ENCODE data around the gene SCGB1D4. TPM values are rescaled to one million over a fixed set of nuclear protein-coding genes. Genes with fewer than 3 reads are reported as not detected.
"Not testable (repeated sequence)": the region's sequence is repeated elsewhere in the genome, so short reads cannot be mapped to it uniquely, and the experiment has no call there.

Gene SCGB1D4
- polyA plus RNA-seq, 3 donors = not detected

DNA sequence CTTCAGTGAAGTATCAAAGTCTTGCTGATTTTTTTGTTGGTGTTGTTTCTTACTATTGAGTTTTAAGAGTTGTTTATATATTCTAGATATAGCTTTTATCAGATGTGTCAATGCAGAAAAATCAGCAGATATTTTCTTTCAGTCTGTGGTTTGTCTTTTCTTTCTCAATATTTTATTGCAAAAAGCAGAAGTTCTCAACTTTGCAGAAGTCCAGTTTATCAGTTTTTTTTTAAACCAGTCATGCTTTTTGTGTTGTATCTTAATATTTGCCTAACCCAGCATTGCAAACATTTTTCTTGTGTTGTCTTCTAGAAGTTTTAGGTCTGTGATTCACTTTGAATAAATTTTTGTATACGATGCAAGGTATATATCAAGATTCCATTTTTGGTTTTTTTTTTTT lies 45.3 kb upstream of the SCGB1D4 start:
- peaks cover 2 to 15% of the 10 kb centered on the region in 2 donors for H3K36me3 Mint-ChIP-seq
- Histone ChIP-seq H3K9me3 (replicated peaks in 1 of 2; ENCODE audit: control insufficient read depth in 1 of 2, insufficient read depth in 1 of 2, low read length in 2 of 2) (no peaks in the 10 kb centered on the region), H3K79me2 (ENCODE audit: insufficient read depth, low read length) (peaks cover 79% of the 10 kb centered on the region), H3K4me2 (replicated peaks; ENCODE audit: extremely low read depth, low read length, poor library complexity, severe bottlenecking) (peak overlapping the region; percentile 64), H3K36me3 (replicated peaks in 1 of 2; ENCODE audit: control insufficient read depth in 1 of 2, insufficient read depth in 2 of 2, low read length in 2 of 2) (no peaks in the 10 kb centered on the region), H3K4me1 (ENCODE audit: control insufficient read depth in 1 of 2, insufficient read depth in 2 of 2, low read length in 2 of 2) (peaks cover 44 to 50% of the 10 kb centered on the region in 2 donors), H3K4me3 (replicated peaks in 1 of 3; ENCODE audit: low read depth in 2 of 3, low read length in 3 of 3) (peak overlapping the region; percentile 16 to 70 (median 25)), H3K27me3 (ENCODE audit: control insufficient read depth in 2 of 2, insufficient read depth in 2 of 2, low read length in 2 of 2) (no peaks in the 10 kb centered on the region), H4K20me1 (ENCODE audit: insufficient read depth, low read length) (no peaks in the 10 kb centered on the region), H2AFZ (ENCODE audit: insufficient read depth, low read depth, low read length, poor library complexity, severe bottlenecking) (no peak overlapping the region), H3K9ac (ENCODE audit: insufficient read depth, low read length, poor library complexity, severe bottlenecking) (peak overlapping the region; percentile 35), H3K27ac (ENCODE audit: low read depth in 1 of 2, low read length in 2 of 2) (peak overlapping the region; percentile 84 to 87)
- H3K9me3 Mint-ChIP-seq = no peaks in the 10 kb centered on the region
- H3K27me3 Mint-ChIP-seq (ENCODE audit: low read depth in 3 of 3) = peaks cover 0 to 2% (median 2%) of the 10 kb centered on the region in 3 donors
- H3K4me1 Mint-ChIP-seq = peaks cover 62% of the 10 kb centered on the region
- intact Hi-C loops (cut with micrococcal nuclease) = no loop called here
- TF ChIP-seq, protein P1, sequence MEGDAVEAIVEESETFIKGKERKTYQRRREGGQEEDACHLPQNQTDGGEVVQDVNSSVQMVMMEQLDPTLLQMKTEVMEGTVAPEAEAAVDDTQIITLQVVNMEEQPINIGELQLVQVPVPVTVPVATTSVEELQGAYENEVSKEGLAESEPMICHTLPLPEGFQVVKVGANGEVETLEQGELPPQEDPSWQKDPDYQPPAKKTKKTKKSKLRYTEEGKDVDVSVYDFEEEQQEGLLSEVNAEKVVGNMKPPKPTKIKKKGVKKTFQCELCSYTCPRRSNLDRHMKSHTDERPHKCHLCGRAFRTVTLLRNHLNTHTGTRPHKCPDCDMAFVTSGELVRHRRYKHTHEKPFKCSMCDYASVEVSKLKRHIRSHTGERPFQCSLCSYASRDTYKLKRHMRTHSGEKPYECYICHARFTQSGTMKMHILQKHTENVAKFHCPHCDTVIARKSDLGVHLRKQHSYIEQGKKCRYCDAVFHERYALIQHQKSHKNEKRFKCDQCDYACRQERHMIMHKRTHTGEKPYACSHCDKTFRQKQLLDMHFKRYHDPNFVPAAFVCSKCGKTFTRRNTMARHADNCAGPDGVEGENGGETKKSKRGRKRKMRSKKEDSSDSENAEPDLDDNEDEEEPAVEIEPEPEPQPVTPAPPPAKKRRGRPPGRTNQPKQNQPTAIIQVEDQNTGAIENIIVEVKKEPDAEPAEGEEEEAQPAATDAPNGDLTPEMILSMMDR (IDR thresholded peaks at IDR 0.05) = no peak
- peak overlapping the region; percentile 50 to 79 for H3K4me3 Mint-ChIP-seq
- H3K27ac Mint-ChIP-seq = peak overlapping the region; percentile 86 to 96 (median 94)
- DNase-seq = peak; percentile 55 to 75 (median 57)
- no CpG with 5 or more reads among the region's 1 CpG for WGBS (ENCODE audit: insufficient coverage)

DNA sequence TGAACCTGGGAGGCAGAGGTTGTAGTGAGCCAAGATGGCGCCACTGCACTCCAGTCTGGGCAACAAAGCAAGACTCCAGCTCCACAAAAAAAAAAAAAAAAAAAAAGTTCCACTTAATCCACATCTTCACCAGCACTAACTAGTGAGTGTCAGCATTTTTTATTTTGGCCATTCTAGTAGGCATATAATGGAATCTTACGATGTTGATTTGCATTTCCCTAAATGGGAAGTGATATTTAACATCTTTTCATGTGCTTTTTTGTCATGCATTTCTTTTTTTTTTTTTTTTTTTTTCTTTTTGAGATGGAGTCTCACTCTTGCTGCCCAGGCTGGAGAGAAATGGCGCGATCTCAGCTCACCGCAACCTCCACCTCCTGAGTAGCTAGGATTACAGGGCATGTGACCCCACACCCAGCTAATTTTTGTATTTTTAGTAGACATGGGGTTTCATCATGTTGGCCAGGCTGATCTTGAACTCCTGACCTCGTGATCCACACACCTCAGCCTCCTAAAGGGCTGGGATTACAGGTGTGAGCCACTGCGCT lies 44.8 kb upstream of the SCGB1D4 start:
- H4K20me1 ChIP-seq (ENCODE audit: insufficient read depth, low read length); H3K9me3 Mint-ChIP-seq; H3K27me3 ChIP-seq (ENCODE audit: control insufficient read depth in 2 of 2, insufficient read depth in 2 of 2, low read length in 2 of 2); H2AFZ ChIP-seq (ENCODE audit: insufficient read depth, low read depth, low read length, poor library complexity, severe bottlenecking); H3K9me3 ChIP-seq (replicated peaks in 1 of 2; ENCODE audit: control insufficient read depth in 1 of 2, insufficient read depth in 1 of 2, low read length in 2 of 2); intact Hi-C loops (cut with micrococcal nuclease); H3K36me3 ChIP-seq (replicated peaks in 1 of 2; ENCODE audit: control insufficient read depth in 1 of 2, insufficient read depth in 2 of 2, low read length in 2 of 2); H3K27me3 Mint-ChIP-seq (ENCODE audit: low read depth in 3 of 3): not testable (repeated sequence)
- peak overlapping the region; percentile 84 to 87 for H3K27ac ChIP-seq (ENCODE audit: low read depth in 1 of 2, low read length in 2 of 2)
- 0% methylated on average over 1 of the region's 7 CpGs for WGBS (ENCODE audit: insufficient coverage)
- H3K79me2 ChIP-seq (ENCODE audit: insufficient read depth, low read length) = peaks cover 79% of the 10 kb centered on the region
- peak overlapping the region; percentile 86 to 96 (median 94) for H3K27ac Mint-ChIP-seq
- peaks cover 49 to 55% of the 10 kb centered on the region in 2 donors for H3K4me1 ChIP-seq (ENCODE audit: control insufficient read depth in 1 of 2, insufficient read depth in 2 of 2, low read length in 2 of 2)
- peak in 1 of 3 donors; percentile 15 for DNase-seq
- H3K9ac ChIP-seq (ENCODE audit: insufficient read depth, low read length, poor library complexity, severe bottlenecking) = peak overlapping the region; percentile 35
- H3K4me1 Mint-ChIP-seq = peaks cover 65% of the 10 kb centered on the region
- H3K4me3 Mint-ChIP-seq = peak overlapping the region; percentile 47 to 73
- peak overlapping the region; percentile 64 for H3K4me2 ChIP-seq (replicated peaks; ENCODE audit: extremely low read depth, low read length, poor library complexity, severe bottlenecking)
- peaks cover 2 to 15% of the 10 kb centered on the region in 2 donors for H3K36me3 Mint-ChIP-seq
- peak overlapping the region in 2 of 3 experiments; percentile 25 to 70 for H3K4me3 ChIP-seq (replicated peaks in 1 of 3; ENCODE audit: low read depth in 2 of 3, low read length in 3 of 3)
